Mesodermal cell (in vitro differentiated cells): ENCODE data around the gene COQ8B.
"Not testable (repeated sequence)": the region's sequence is repeated elsewhere in the genome, so short reads cannot be mapped to it uniquely, and the experiment has no call there.

ENCODE experiments used
- H3K27ac ChIP-seq: 2 replicates; pipeline ENCODE4 v1.7.0; 2013; ENCODE audit warnings: mild to moderate bottlenecking, low read depth, low read length, moderate library complexity; ENCODE audit not compliant: severe bottlenecking
- H3K36me3 ChIP-seq: 2 replicates; pipeline ENCODE4 v1.7.1; 2013; ENCODE audit warnings: mild to moderate bottlenecking, low read length, moderate library complexity; ENCODE audit not compliant: control insufficient read depth, insufficient read depth
- H3K4me1 ChIP-seq: one replicate; pipeline ENCODE4 v1.7.1; 2013; ENCODE audit warnings: mild to moderate bottlenecking, low read length; ENCODE audit not compliant: insufficient read depth, control insufficient read depth, poor library complexity, severe bottlenecking
- H3K4me3 ChIP-seq: 2 replicates; pipeline ENCODE4 v1.7.0; 2013; ENCODE audit warnings: low read length, control low read depth, mild to moderate bottlenecking; ENCODE audit not compliant: insufficient read depth, poor library complexity, severe bottlenecking; ENCODE audit errors: extremely low read depth
- H3K9me3 ChIP-seq: 2 replicates; pipeline ENCODE4 v1.7.1; 2013; ENCODE audit warnings: mild to moderate bottlenecking, low read length, moderate library complexity; ENCODE audit not compliant: control insufficient read depth
- WGBS, 2 experiments: methylation state at CpG; one replicate each; pipeline ENCODE4 v1.1.5; 2013; ENCODE audit warnings: missing lambda C conversion rate in 2 of 2; ENCODE audit not compliant: insufficient coverage in 2 of 2; 5-methylcytosine and 5-hydroxymethylcytosine counted together

COQ8B gene

DNA sequence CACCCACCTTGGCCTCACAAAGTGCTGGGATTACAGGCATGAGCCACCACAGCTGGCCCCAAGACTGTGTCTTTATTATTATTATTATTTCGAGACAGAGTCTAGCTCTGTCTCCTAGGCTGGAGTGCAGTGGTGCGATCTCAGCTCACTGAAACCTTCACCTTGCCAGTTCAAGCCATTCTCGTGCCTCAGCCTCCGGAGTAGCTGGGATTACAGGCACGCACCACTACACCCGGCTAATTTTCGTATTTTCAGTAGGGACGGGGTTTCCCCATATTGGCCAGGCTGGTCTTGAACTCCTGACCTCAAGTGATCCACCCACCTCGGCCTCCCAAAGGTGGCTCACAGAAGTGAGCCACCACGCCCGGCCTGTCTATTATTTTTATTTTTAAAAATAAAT, 64.4 kb downstream of the COQ8B start:
- H3K4me1 ChIP-seq, H3K36me3 ChIP-seq, H3K27ac ChIP-seq, H3K9me3 ChIP-seq, H3K4me3 ChIP-seq: not testable (repeated sequence)
- WGBS, 2 experiments = 91 to 97% methylated on average over 8 of the region's 11 CpGs

GRCh38 chr19:40650749-40651305, 65.9 kb downstream of the COQ8B start:
- H3K4me1 ChIP-seq = peaks cover 11% of the 10 kb centered on the region
- 85 to 92% methylated on average over 8 of the region's 8 CpGs for WGBS, 2 experiments
- no peak overlapping the region for H3K27ac ChIP-seq
- no peaks in the 10 kb centered on the region for H3K9me3 ChIP-seq
- H3K4me3 ChIP-seq = no peak overlapping the region
- H3K36me3 ChIP-seq = no peaks in the 10 kb centered on the region

DNA sequence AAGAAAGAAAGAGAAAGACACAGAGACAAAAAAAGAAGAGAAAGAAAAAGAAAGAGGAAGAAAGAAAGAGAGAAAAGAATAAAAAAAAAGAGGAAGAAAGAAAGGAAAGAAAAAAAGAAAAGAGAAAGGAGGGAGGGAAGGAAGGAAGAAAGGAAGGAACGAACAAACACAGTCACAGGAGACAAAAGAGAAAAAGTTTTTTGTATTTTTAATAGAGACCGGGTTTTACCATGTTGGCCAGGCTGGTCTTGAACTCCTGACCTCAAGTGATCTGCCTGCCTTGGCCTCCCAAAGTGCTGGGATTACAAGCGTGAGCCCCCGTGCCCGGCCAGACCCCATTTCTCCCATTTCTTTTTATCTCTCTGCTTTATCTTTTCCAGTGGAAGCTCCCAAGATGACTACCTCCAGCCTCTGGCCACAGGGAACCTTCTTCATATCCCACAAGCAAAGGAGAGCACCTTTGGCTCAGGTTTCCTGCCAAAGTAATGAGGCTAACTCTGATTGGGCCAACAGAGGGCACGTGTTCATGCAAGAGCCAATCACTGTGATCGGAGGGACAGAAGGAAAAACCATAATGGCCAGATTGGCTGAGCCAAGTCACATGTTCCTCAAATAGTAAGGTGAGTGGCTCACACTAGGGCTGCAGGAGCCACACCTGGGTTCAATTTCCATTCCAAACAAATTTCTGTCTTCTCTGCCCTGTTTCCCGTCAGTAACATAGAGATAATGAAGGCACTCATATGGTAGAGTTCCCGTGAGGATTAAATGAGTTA, 66.6 kb downstream of the COQ8B start:
- not testable (repeated sequence) for H3K4me3 ChIP-seq, H3K36me3 ChIP-seq, H3K9me3 ChIP-seq, H3K27ac ChIP-seq
- H3K4me1 ChIP-seq = peaks cover 14% of the 10 kb centered on the region
- 90 to 95% methylated on average over 9 of the region's 9 CpGs for WGBS, 2 experiments

- Histone ChIP-seq H3K4me1 (peaks cover 14% of the 10 kb centered on the region), H3K9me3 (no peaks in the 10 kb centered on the region), H3K4me3 (no peak overlapping the region), H3K36me3 (no peaks in the 10 kb centered on the region), H3K27ac (no peak overlapping the region)
- 100% methylated on average over 1 to 3 of the region's 5 CpGs for WGBS, 2 experiments
These were observed 69.9 kb downstream of the COQ8B start for GRCh38 chr19:40646743-40647254.

- Histone ChIP-seq H3K4me3 (no peak overlapping the region), H3K9me3 (no peaks in the 10 kb centered on the region), H3K36me3 (no peaks in the 10 kb centered on the region), H3K27ac (no peak overlapping the region), H3K4me1 (peaks cover 19% of the 10 kb centered on the region)
- 95% methylated on average over 4 to 6 of the region's 8 CpGs for WGBS, 2 experiments
These were observed 73.9 kb downstream of the COQ8B start for GRCh38 chr19:40642757-40643305.

DNA sequence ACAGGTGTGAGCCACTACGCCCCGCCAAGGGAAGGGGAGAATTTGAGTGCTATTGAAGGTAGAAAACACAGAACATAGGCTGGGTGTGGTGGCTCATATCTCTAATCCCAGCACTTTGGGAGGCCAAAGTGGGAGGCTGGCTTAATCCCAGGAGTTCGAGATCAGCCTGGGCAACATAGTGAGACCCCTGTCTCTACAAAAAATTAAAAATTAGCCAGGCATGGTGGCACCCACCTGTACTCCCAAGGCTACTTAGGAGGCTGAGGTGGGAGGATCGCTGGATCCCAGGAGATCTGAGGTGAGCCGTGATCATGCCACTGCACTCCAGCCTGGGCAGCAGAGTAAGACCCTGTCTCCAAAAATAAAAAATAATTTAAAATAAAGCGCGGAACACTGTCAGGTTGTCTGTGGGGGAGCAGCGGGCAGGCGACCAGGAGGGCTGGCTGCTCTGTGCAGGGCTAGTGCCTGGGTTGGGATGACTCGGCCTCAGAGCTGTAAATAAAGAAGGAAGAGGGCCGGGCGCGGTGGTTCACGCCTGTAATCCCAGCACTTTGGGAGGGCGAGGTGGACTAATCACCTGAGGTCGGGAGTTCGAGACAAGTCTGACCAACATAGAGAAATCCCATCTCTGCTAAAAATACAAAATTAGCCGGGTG, 74.5 kb downstream of the COQ8B start:
- Histone ChIP-seq H3K9me3 (no peaks in the 10 kb centered on the region), H3K4me1 (peaks cover 19% of the 10 kb centered on the region), H3K4me3 (no peak overlapping the region), H3K27ac (no peak overlapping the region), H3K36me3 (no peaks in the 10 kb centered on the region)
- WGBS, 2 experiments = 97% methylated on average over 9 to 14 of the region's 18 CpGs
